Keratinocyte (primary cell): Measurements from ENCODE around the gene SLC30A1. TPM values are rescaled to one million over a fixed set of nuclear protein-coding genes. Genes with fewer than 3 reads are reported as not detected.

Source experiments
- DNase-seq: peaks from one replicate; pipeline ENCODE4 v3.0.0-alpha.2; 2011; ENCODE audit warnings: low read depth, missing footprints, low spot score
- FAIRE-seq: peaks from 2 replicates; lab custom pipeline; 2011; peaks lifted over from hg19 to GRCh38; lab: Jason Lieb, UNC
- H2AFZ ChIP-seq: 2 replicates; pipeline ENCODE4 v1.6.0; 2012; ENCODE audit warnings: low read length, control low read depth, inconsistent platforms; ENCODE audit not compliant: control insufficient read depth
- H3K27ac ChIP-seq: 2 replicates; pipeline ENCODE4 v1.5.1; 2011; ENCODE audit warnings: low read length; ENCODE audit not compliant: control insufficient read depth, insufficient read depth
- H3K27me3 ChIP-seq: 3 replicates; pipeline ENCODE4 v1.6.0; 2011; ENCODE audit warnings: low read length; ENCODE audit not compliant: control insufficient read depth, insufficient read depth; ENCODE audit errors: extremely low read depth
- H3K36me3 ChIP-seq, 2 experiments: 2 replicates in 1 of 2; 3 replicates in 1 of 2; pipeline ENCODE4 v1.5.1; 2011; ENCODE audit warnings: low read length in 2 of 2, mild to moderate bottlenecking in 1 of 2; ENCODE audit not compliant: control insufficient read depth in 2 of 2, insufficient read depth in 2 of 2; ENCODE audit errors: extremely low read depth in 1 of 2
- H3K4me1 ChIP-seq: 3 replicates; pipeline ENCODE4 v1.5.1; 2011; ENCODE audit warnings: low read length; ENCODE audit not compliant: control insufficient read depth, insufficient read depth; ENCODE audit errors: extremely low read depth
- H3K4me2 ChIP-seq: 3 replicates; pipeline ENCODE4 v1.6.0; 2011; ENCODE audit warnings: low read depth, low read length; ENCODE audit not compliant: control insufficient read depth, insufficient read depth; ENCODE audit errors: extremely low read depth
- H3K4me3 ChIP-seq, 3 experiments: fragments of 200-600 bp in 1 of 3; sonication (generic) in 1 of 3; 2 replicates in 2 of 3; 3 replicates in 1 of 3; pipeline ENCODE4 v1.5.1; 2011 to 2016; ENCODE audit warnings: low read length in 3 of 3, mild to moderate bottlenecking in 3 of 3, control low read depth in 2 of 3, inconsistent platforms in 1 of 3, low read depth in 1 of 3, mixed read lengths in 1 of 3, mixed run types in 1 of 3, moderate library complexity in 1 of 3; ENCODE audit not compliant: control insufficient read depth in 2 of 3, insufficient read depth in 2 of 3; ENCODE audit errors: extremely low read depth in 1 of 3
- H3K79me2 ChIP-seq: 2 replicates; pipeline ENCODE4 v1.6.0; 2012; ENCODE audit warnings: low read length; ENCODE audit not compliant: control insufficient read depth, insufficient read depth
- H3K9ac ChIP-seq: 3 replicates; pipeline ENCODE4 v1.6.0; 2011; ENCODE audit warnings: low read length; ENCODE audit not compliant: control insufficient read depth, insufficient read depth; ENCODE audit errors: extremely low read depth
- H3K9me1 ChIP-seq: 3 replicates; pipeline ENCODE4 v1.6.0; 2011; ENCODE audit warnings: low read length; ENCODE audit not compliant: control insufficient read depth, insufficient read depth; ENCODE audit errors: extremely low read depth
- H3K9me3 ChIP-seq: 2 replicates; pipeline ENCODE4 v1.5.1; 2012; ENCODE audit warnings: low read depth, low read length; ENCODE audit not compliant: control insufficient read depth
- H4K20me1 ChIP-seq: 3 replicates; pipeline ENCODE4 v1.6.0; 2011; ENCODE audit warnings: low read length; ENCODE audit not compliant: control insufficient read depth, insufficient read depth; ENCODE audit errors: extremely low read depth
- EZH2 ChIP-seq: IDR thresholded peaks from one replicate; pipeline ENCODE4 v1.6.1; 2012; ENCODE audit warnings: inconsistent platforms, mild to moderate bottlenecking, low read length, moderate library complexity
- dilution Hi-C: fragments of 300-500 bp; cut with MboI; formaldehyde crosslinking; loops from one replicate; pipeline ENCODE4 v1.7.0; 2020; ENCODE audit warnings: low sequenced_read_pairs; ENCODE audit not compliant: extremely low pct_ligation_motif_present
- polyA plus RNA-seq, 5 experiments: library from polyadenylated mRNA; depleted of rRNA in 3 of 5; stranded (reverse) in 3 of 5; stranded (forward) in 1 of 5; unstranded in 1 of 5; fragments of >200 nt; gene quantifications; 1 replicate in 1 of 5; 2 replicates in 3 of 5; 3 replicates in 1 of 5; pipeline versions ENCODE4 v1.2.1 to v1.2.3, GENCODE V29; 2011 to 2012; ENCODE audit warnings: missing spikeins in 2 of 5, low read depth in 1 of 5, low replicate concordance in 1 of 5
- TF ChIP-seq, protein P1 (sequence below), 3 experiments: IDR thresholded peaks in 1 of 3; conservative IDR thresholded peaks in 1 of 3; optimal IDR thresholded peaks in 1 of 3; 2 replicates in 2 of 3; 3 replicates in 1 of 3; pipeline versions ENCODE3 to v1.5.1; 2011; ENCODE audit warnings: low read length in 3 of 3, mild to moderate bottlenecking in 3 of 3, moderate library complexity in 2 of 3, control low read depth in 1 of 3, inconsistent platforms in 1 of 3; ENCODE audit not compliant: insufficient read depth in 2 of 3; ENCODE audit errors: extremely low read depth in 1 of 3

Gene SLC30A1
- polyA plus RNA-seq, 1 donor (not counting 4 experiments of a cell fraction or from before 2014, with no cell fraction given), result 17.2 TPM

- no peaks in the 10 kb centered on the region for H3K36me3 ChIP-seq
- TF ChIP-seq, protein P1, sequence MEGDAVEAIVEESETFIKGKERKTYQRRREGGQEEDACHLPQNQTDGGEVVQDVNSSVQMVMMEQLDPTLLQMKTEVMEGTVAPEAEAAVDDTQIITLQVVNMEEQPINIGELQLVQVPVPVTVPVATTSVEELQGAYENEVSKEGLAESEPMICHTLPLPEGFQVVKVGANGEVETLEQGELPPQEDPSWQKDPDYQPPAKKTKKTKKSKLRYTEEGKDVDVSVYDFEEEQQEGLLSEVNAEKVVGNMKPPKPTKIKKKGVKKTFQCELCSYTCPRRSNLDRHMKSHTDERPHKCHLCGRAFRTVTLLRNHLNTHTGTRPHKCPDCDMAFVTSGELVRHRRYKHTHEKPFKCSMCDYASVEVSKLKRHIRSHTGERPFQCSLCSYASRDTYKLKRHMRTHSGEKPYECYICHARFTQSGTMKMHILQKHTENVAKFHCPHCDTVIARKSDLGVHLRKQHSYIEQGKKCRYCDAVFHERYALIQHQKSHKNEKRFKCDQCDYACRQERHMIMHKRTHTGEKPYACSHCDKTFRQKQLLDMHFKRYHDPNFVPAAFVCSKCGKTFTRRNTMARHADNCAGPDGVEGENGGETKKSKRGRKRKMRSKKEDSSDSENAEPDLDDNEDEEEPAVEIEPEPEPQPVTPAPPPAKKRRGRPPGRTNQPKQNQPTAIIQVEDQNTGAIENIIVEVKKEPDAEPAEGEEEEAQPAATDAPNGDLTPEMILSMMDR (optimal IDR thresholded peaks at IDR 0.05 in 1 of 3, IDR thresholded peaks at IDR 0.05 in 1 of 3, conservative IDR thresholded peaks at IDR 0.05 in 1 of 3; ENCODE audit: extremely low read depth in 1 of 3, insufficient read depth in 2 of 3, low read length in 3 of 3), result no peak
- TF ChIP-seq EZH2, result no peak
- no peak overlapping the region for H3K27ac ChIP-seq
- H3K9me3 ChIP-seq, result no peaks in the 10 kb centered on the region
- no peaks in the 10 kb centered on the region for H3K79me2 ChIP-seq
- H3K9ac ChIP-seq, result no peak overlapping the region
- DNase-seq, result no peak
- H3K4me1 ChIP-seq, result peaks cover 18% of the 10 kb centered on the region
- H3K27me3 ChIP-seq, result no peaks in the 10 kb centered on the region
- no peak overlapping the region for H3K4me2 ChIP-seq
- dilution Hi-C loops, result no loop called here
- H3K4me3 ChIP-seq, result no peak overlapping the region
- H4K20me1 ChIP-seq, result no peaks in the 10 kb centered on the region
- no peak overlapping the region for H2AFZ ChIP-seq
- H3K9me1 ChIP-seq, result no peaks in the 10 kb centered on the region
- no peak for FAIRE-seq
Observed at GRCh38 chr1:211586538-211586937, 7.6 kb upstream of the SLC30A1 start.

GRCh38 chr1:211583011-211583992 is 4.3 kb upstream of the SLC30A1 start:
- no peaks in the 10 kb centered on the region for H3K9me3 ChIP-seq
- H2AFZ ChIP-seq, result no peak overlapping the region
- no peak overlapping the region for H3K9ac ChIP-seq
- peaks cover 3% of the 10 kb centered on the region for H3K4me1 ChIP-seq
- H3K27me3 ChIP-seq, result no peaks in the 10 kb centered on the region
- H3K4me2 ChIP-seq, result no peak overlapping the region
- H3K36me3 ChIP-seq, result no peaks in the 10 kb centered on the region
- FAIRE-seq (no peak), DNase-seq (no peak)
- H3K27ac ChIP-seq, result no peak overlapping the region
- no peaks in the 10 kb centered on the region for H3K9me1 ChIP-seq
- dilution Hi-C loops, result no loop called here
- peaks cover 2% of the 10 kb centered on the region for H3K79me2 ChIP-seq
- H3K4me3 ChIP-seq, result no peak overlapping the region
- no peak for TF ChIP-seq EZH2
- TF ChIP-seq, protein P1 (optimal IDR thresholded peaks at IDR 0.05 in 1 of 3, IDR thresholded peaks at IDR 0.05 in 1 of 3, conservative IDR thresholded peaks at IDR 0.05 in 1 of 3; ENCODE audit: extremely low read depth in 1 of 3, insufficient read depth in 2 of 3, low read length in 3 of 3), result no peak
- no peaks in the 10 kb centered on the region for H4K20me1 ChIP-seq
